ENCODE measurements around the gene ALLC.
"Not testable (repeated sequence)": the region's sequence is repeated elsewhere in the genome, so short reads cannot be mapped to it uniquely, and the experiment has no call there.

- TF ChIP-seq MAX (IDR thresholded peaks at IDR 0.05; ENCODE audit: low read depth, low read length); EZH2 (IDR thresholded peaks at IDR 0.05; ENCODE audit: borderline replicate concordance, control insufficient read depth, low read depth, low read length); RELB (IDR thresholded peaks at IDR 0.05; ENCODE audit: low read depth); RAD51 (IDR thresholded peaks at IDR 0.05); JUNB (IDR thresholded peaks at IDR 0.05); ATF7 (IDR thresholded peaks at IDR 0.05; ENCODE audit: low read depth); FOXK2 (IDR thresholded peaks at IDR 0.05); CTCF (IDR thresholded peaks at IDR 0.05 in 2 of 3, conservative IDR thresholded peaks at IDR 0.05 in 1 of 3; ENCODE audit: control insufficient read depth in 2 of 3, extremely low read depth in 1 of 3, insufficient read depth in 1 of 3, low read depth in 3 of 3, low read length in 3 of 3); HCFC1 (IDR thresholded peaks at IDR 0.05; ENCODE audit: low read length); SP1 (IDR thresholded peaks at IDR 0.05; ENCODE audit: low read depth, low read length): not testable (repeated sequence)
- TF ChIP-seq, protein P1, sequence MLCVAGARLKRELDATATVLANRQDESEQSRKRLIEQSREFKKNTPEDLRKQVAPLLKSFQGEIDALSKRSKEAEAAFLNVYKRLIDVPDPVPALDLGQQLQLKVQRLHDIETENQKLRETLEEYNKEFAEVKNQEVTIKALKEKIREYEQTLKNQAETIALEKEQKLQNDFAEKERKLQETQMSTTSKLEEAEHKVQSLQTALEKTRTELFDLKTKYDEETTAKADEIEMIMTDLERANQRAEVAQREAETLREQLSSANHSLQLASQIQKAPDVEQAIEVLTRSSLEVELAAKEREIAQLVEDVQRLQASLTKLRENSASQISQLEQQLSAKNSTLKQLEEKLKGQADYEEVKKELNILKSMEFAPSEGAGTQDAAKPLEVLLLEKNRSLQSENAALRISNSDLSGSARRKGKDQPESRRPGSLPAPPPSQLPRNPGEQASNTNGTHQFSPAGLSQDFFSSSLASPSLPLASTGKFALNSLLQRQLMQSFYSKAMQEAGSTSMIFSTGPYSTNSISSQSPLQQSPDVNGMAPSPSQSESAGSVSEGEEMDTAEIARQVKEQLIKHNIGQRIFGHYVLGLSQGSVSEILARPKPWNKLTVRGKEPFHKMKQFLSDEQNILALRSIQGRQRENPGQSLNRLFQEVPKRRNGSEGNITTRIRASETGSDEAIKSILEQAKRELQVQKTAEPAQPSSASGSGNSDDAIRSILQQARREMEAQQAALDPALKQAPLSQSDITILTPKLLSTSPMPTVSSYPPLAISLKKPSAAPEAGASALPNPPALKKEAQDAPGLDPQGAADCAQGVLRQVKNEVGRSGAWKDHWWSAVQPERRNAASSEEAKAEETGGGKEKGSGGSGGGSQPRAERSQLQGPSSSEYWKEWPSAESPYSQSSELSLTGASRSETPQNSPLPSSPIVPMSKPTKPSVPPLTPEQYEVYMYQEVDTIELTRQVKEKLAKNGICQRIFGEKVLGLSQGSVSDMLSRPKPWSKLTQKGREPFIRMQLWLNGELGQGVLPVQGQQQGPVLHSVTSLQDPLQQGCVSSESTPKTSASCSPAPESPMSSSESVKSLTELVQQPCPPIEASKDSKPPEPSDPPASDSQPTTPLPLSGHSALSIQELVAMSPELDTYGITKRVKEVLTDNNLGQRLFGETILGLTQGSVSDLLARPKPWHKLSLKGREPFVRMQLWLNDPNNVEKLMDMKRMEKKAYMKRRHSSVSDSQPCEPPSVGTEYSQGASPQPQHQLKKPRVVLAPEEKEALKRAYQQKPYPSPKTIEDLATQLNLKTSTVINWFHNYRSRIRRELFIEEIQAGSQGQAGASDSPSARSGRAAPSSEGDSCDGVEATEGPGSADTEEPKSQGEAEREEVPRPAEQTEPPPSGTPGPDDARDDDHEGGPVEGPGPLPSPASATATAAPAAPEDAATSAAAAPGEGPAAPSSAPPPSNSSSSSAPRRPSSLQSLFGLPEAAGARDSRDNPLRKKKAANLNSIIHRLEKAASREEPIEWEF (IDR thresholded peaks at IDR 0.05; ENCODE audit: insufficient replicate concordance, low read depth, low read length): not testable (repeated sequence)
These were observed 48.7 kb upstream of the ALLC start for GRCh38 chr2:3609279-3609673.

Measured in GM12878 (cell line).